D341Med (cell line): ENCODE results near the gene SMTNL1.

Experiments used
- DNase-seq: peaks from one replicate; pipeline ENCODE4 v3.0.0; 2012; ENCODE audit warnings: low spot score

Gene SMTNL1

GRCh38 chr11:57546451-57546850 is 9.1 kb downstream of the SMTNL1 start:
- no peak for DNase-seq

DNA sequence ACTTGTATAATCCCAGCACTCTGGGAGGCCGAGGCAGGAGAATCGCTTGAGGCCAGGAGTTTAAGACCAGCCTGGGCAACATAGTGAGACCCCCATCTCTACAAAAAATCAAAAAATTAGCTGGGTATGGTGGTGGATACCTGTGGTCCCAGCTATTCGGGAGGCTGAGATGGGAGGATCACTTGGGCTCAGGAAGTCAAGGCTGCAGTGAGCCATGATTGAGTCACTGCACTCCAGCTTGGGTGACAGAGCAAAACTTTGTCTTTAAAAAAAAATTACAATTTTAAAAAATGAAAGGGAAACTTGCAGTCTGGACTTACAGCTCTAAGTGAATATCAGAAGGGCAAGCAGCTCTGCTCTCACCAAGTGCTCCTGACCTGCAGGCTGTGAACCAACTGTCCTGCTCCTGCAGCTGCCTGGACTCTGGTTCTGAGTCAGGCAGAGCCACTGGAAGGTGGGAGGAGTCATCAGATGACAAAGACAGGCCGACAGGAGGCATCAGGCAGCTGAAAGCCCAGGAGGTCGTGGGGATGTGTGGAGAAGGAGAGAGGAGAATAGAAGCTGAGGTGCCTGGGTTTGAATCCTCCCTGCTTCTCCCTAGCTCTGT is 9.6 kb downstream of the SMTNL1 start:
- DNase-seq = peak; percentile 48

- no peak for DNase-seq
Observed at GRCh38 chr11:57547854-57548377, 10.5 kb downstream of the SMTNL1 start.

- no peak for DNase-seq
Observed at GRCh38 chr11:57549983-57550382, 12.6 kb downstream of the SMTNL1 start.

DNA sequence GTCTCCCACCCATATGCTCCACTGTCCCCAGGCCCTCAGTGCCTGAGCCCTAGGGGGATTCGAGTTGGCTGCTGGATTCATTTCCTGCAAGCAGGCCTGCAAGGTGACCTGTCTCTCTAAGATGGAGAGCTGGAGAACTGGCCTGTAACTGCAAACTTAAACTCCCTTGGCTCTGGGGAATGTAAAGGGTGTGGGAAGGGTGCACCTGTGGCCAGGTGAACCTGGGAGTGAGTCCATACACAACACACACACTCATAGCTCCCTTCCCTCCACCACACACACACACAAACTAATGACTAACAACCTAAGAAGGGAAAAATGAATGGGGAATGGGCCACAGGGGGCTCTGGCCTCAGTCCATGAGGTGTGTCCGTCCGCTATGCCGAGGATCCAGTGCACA is 14.5 kb downstream of the SMTNL1 start:
- DNase-seq = no peak

DNA sequence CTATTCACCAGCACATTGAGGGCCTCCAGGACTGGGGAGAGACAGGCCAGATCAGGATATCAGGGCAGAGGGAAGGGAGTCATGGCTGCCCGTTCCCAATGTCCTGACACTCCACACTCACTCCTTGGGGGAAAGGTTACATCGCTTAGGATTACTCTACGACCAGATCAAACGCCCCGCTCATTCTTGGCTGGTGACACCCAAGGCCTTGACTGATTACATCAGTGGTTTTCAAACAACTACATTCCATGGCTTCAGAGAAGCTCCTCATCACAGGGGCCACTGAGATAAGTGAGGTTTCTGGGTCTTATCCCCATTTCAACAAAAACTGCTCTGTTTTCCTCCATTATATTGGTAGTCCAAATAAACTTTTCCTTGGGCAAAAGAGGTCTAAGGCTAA is 15.1 kb downstream of the SMTNL1 start:
- no peak for DNase-seq

DNA sequence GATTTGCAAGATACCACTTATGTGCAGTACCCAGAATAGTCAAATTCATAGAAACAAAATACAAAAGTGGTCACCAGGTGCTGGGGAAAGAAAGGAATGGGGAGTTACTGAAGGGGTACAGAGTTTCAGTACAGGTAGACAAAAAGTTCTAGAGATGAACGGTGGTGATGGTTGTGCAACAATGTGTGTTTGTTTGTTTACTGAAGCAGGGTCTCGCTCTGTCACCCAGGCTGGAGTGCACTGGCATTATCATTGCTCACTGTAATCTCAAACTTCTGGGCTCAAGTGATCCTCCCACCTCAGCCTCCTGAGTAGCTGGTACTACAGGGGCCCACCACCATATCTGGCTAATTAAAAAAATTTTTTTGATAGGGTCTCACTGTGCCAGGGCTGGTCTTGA is 18.0 kb downstream of the SMTNL1 start:
- no peak for DNase-seq

GRCh38 chr11:57556041-57556440 is 18.6 kb downstream of the SMTNL1 start:
- no peak for DNase-seq

- DNase-seq = no peak
Observed at GRCh38 chr11:57560146-57560545, 22.8 kb downstream of the SMTNL1 start.

DNA sequence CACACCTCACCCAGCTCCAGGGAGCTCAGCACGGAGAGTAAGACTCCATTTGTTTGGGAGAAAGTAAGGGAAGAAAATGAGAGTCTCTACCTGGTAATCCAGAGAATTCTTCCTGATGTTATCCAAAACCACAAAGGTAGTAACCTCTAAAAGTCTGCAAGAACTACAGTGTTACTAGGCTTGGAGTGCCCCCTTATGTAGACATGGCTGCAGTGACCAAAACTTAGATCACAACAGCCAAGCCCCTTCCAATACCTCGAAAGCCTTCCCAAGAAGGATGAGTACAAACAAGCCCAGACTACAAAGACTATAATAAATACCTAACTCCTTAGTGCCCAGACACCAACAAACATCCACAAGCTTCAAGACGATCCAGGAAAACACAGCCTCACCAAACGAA is 25.2 kb downstream of the SMTNL1 start:
- no peak for DNase-seq

DNA sequence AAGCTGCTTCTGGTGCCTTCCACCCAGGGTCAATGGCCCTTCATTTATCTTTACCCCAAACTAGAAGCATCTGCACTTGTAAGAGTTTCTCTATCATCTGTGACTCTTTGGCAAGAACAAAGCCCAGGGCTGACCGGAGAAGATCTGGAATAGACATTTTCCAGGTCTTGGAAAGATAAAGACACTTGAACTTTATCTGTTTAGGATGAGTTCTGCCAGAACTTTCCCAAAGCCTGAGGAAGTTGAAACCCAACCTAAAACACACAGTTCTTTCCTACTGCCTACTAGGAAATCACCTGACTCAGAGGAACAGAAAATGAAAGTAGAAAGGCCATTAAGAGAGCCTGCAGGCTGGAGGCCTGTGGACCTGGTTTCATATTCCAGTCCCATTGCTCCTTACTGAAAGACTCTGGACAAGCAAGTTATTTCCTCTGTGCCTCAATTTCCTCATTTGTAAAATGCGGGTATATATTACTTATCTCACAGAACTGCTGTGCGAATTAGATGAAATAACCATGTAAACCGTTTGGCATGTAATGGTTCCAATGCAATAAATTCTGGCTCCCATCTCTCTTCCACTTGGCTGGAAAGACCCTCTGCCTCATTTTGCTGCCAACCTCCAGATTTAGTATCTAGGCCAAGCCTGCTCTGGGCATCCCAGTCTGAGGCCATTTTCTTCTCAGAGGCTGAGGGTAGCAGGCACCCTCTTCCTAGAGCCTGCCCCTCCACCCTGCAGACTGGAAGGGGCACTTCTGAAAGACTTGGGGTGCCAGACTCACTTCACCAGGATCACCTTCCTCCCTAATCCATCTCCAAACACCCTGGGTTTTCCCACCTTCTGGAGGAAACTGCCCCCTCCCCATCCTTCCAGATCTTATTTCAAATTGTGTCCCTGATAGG is 28.9 kb downstream of the SMTNL1 start:
- DNase-seq = no peak

DNA sequence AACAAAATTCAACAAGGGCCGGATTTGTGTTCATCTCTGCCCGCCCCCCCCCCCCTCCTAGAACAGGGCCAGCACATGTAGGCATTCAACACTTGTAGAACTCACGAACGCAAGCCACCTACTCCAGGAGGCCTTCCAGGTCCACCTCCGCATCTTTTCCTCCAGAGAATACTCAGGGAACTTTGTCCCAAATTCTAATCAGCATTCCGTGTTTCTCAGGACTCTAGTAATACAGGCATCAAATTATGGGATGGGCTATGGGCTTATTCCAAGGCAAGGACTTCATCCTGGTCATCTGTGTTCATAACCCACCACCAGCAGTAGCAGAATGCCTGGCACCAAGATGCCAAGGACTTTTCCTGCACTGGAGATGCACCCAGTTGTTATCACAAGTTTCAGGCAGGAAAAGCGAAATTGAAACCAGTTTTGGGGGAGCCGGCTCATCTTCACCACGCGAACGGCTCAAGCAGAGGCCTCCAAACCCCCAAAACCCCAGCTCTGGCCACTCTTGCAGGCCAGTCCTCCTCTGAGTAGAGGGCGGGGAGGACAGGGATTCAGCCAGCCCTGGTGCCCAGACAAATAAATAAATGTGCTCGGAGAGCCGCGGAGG is 29.6 kb downstream of the SMTNL1 start:
- DNase-seq = no peak

- DNase-seq = peak; percentile 91
Observed at GRCh38 chr11:57567515-57568329, 30.3 kb downstream of the SMTNL1 start, which contains the start of gene UBE2L6. TSS of gene UBE2L6 (minus strand) at chr11:57567672. CDS start at chr11:57567611, 61 bp downstream.

DNA sequence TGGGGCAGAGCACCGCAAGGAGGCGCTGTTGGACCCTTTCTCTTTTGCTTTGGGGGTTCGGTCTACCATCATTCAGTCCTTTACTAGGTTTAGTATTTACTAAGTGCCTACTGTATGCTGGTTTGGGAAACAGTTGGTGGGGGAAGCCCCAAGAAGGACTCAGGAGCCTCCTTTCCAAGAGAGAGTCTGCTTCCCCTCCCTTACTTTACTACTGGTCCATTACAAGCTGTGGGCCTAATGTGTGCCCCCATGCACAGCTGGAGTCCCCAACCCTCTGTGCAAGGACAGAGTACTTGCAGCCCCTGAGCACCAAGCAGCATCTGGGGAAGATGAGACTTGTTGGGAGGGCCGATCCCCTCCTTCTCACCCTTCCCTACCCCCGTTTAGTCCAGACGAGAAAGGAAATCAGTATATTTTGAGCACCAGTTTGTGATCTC is 31.0 kb downstream of the SMTNL1 start:
- DNase-seq = no peak

GRCh38 chr11:57571606-57572005 is 34.2 kb downstream of the SMTNL1 start:
- DNase-seq = no peak

DNA sequence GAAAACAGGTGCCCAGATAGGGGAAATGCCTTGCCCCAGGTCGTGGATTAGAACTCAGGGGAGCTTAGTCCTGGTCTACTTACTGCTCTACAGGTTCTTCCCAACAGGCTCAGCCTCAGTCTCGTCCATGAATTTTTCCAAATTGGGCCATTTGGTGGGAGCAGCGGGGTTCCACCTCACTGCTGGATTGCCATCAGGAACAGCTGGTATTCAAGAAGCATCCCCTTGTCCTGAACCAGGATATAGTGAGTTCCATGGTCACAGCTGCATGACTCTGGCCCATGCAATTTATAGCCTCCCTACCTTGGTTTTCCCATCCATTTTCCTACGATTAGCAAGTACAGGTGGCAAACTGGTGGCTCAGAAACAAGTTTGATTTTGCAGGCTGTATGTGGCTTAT is 36.7 kb downstream of the SMTNL1 start:
- DNase-seq = no peak

- no peak for DNase-seq
Observed at GRCh38 chr11:57584341-57584740, 46.9 kb downstream of the SMTNL1 start.

GRCh38 chr11:57585301-57585700 is 47.9 kb downstream of the SMTNL1 start:
- DNase-seq = no peak

- no peak for DNase-seq
Observed at GRCh38 chr11:57586711-57587245, 49.4 kb downstream of the SMTNL1 start.

DNA sequence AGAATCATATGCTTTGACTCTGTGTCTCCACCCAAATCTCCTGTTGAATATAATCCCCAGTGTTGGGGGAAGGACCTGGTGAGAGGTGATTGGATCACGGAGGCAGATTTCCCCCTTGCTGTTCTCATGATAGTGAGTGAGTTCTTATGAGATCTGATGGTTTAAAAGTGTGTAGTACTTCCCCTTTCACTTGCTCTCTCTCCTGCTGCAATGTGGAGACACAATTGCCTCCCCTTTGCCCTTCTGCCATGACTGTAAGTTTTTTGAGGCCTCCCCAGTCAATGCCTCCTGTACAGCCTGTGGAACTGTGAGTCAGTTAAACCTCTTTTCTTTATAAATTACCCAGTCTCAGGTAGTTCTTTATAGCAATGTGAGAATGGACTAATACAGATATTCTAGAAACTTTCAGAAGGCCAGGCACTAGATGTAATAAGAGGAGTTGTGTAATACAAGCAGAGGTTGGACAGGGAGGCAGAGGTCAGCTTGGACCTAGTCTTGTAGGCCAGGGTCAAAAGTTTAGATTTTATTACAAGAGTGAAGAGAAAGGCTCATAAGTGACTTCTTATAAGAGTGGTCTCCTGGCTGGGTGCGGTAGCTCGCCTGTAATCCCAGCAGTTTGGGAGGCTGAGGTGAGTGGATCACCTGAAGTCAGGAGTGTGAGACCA is 50.8 kb downstream of the SMTNL1 start:
- DNase-seq = no peak

- no peak for DNase-seq
Observed at GRCh38 chr11:57596266-57596885, 59.0 kb downstream of the SMTNL1 start.
